Left hindlimb (tissue), 1 donor: ENCODE results near the gene GALNT2.

Experiments used
- DNase-seq: peaks from one replicate; pipeline ENCODE4 v3.0.0-alpha.2; 2018

Gene GALNT2

DNA sequence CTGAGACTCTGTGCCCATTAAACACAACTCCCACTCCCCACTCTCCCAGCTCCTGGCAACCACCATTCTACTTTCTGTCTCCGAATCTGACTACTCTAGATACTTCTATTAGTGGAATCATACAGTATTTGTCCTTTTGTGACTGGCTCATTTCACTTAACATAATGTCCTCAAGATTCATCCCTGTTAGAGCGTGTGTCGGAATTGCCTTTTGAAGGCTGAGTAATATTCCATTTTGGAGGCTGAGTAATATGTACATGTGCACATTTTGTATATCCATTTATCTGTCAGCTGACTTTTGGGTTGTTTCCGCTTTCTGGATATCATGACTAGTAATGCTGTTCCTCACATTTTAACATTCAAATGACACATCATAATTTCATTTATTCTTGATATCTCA is 30.3 kb downstream of the GALNT2 start:
- DNase-seq = no peak

- no peak for DNase-seq
Measured at GRCh38 chr1:230098723-230099122, 31.7 kb downstream of the GALNT2 start.

- DNase-seq = no peak
Measured at GRCh38 chr1:230099465-230099864, 32.4 kb downstream of the GALNT2 start.

GRCh38 chr1:230100932-230101331 is 33.9 kb downstream of the GALNT2 start:
- no peak for DNase-seq

- DNase-seq = no peak
Measured at GRCh38 chr1:230101556-230101955, 34.5 kb downstream of the GALNT2 start.

DNA sequence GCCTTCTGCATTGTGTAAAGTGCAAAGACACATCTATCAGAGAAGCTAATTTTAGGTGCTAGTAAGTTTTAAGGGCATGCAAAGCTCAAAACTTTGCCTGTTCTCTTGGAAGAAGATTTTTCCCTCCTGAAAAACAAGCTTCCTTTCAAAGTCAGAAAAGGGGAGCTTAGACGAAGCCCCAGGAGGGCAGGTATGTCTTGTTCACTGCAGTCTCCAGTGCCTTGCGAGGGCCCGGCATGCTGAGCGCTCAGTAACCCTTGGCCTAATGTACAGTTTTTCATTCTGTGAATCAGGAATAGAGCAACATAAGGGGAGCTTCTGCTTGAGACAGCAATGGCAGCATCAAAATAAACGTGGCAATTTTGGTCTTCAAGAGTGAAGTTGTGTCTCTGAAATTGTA is 35.0 kb downstream of the GALNT2 start:
- DNase-seq = no peak

- no peak for DNase-seq
Measured at GRCh38 chr1:230102472-230102871, 35.4 kb downstream of the GALNT2 start.

GRCh38 chr1:230103306-230104173 is 36.5 kb downstream of the GALNT2 start:
- DNase-seq = no peak

DNA sequence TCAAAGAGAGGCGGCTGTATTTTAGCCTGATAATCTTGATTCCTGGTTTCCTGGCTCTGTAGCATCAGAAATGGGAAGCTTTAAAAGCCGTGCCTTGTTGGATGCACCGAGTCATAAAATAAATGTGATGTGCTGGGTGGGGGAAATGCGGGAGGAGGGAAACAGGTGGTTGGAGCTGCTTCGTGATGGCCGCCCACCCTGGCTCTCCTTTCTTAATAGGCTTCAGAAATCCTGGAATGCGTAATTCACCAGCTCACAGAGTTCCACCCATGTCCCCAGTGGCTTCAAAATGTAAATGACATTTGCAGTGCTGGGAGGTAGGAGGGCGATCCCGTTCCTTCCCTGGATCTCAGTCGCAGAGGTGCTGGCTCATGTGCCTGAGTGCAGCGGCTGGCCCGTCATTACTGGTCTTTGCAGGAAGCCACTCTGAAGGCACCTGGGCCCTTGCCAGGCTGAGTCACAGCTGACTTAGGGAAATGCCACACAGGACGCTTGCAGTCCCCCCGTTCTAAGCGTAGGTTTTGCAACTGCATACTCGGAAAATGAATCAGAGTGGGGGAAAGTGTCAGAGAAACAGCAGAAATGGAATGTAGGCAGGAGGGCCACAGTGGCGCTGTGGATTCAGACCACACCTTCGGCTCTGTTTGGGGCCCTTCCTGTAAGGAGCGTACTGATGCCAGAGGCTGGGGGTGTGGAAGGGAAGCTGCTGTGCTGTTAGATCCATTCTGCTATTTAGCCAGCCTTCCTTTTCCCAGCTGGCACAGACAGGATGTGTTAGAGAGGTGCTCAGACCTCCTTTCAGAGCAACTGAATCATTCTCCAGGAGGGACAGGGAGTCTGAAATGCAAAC is 37.6 kb downstream of the GALNT2 start:
- DNase-seq = peak; percentile 88

DNA sequence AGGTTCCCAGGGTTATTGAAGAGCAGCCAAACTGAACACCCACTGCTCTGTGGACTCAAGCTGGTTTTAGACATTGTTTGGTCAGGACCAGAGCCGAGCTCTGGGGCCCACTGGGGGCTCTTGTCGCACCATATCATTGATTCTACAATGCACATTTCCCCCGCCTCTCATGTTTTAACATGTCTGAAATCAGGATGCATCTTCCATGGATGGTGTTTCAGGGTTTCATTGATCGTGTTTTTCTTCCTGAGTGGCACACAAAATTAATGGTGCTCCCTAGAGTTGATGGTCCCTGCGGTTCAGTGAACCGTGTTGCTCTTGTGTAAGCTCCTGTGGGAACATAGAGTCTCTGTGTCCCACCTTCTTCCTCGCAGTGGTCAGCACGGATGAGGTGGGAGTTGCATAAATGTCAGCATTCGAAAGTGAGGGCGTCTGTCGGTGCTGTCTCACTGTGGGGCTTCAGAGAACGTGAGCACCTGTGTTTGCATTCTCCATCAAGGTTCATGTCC is 38.3 kb downstream of the GALNT2 start:
- DNase-seq = no peak

DNA sequence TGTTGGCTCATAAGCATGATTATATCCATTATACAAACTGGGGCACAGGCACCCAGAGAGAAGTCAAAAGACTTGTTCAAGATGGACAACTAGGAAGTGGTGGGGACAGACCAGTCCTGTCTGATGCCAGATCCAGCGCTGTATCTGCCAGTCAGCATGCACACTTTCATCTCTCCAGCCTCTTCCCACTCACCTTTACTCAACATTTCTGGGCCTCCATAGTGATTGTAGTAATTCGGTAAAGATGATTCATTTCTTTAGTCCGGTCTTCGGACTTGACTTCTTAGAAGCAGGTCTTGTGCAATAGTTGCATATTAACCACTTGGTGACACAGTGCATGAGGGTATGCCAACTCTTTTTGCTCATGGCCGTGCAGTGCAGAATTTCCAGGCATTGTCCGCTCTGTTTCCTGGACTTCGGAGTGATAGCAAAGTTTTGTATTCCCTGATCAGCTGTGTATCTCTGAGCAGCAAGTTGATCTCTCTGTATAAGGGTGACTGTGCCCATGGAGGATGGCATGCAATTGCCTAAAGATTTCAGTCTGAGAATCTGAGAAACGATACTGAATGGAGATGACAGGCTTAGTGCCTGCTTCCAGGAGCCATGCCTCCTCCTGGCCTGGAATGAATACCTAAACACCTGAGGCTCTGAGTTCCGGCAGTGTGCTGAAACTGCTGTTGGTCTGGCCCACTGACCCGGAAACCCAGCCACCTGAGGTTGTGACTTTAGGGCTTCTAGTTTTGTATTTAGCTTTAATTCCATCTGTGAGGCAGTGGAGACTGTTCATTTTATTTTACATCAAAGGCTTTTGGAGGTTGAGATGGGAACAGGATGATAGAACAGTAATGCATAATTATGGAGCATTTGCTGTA is 39.0 kb downstream of the GALNT2 start:
- DNase-seq = no peak

DNA sequence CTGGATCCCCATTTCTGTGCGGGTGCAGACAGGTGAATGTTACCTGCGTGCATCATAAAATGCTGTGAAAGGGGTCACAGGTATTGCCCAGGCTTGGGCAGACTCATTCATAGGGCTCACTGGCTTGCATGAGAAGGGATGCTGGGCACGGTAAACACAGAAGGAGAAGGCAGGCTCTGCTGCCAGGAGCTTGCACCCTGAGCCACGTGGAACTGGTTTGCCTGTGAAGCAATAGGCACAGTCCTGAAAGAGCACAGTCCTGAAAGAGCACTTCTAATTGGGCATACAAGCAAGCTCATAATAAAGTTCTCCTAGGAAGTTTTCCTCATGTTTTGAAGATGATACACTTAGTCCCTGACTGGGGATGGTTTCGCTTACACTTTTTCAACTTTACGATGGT is 40.9 kb downstream of the GALNT2 start:
- DNase-seq = no peak

GRCh38 chr1:230108580-230108979 is 41.5 kb downstream of the GALNT2 start:
- DNase-seq = no peak

DNA sequence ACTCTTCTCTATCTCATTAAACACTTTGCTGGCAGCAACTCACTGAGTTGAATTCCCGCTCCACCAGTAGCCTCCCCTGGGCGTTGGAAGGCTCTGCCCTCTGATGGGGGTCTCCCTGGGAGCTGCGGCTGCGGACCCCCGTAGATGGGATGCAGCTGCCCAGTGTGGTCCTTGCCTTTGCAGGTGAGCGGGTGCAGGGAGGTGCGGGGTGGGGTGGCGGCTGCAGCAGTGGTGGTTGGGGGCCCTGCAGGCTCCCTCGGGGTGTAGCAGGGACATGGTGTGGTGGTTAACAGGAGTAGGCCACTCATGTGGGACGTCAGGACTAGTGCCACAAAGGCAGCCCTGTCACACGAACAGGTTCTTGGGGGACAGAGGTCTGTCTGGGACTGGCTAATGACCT is 42.0 kb downstream of the GALNT2 start:
- DNase-seq = no peak

- DNase-seq = no peak
Measured at GRCh38 chr1:230109895-230110667, 43.0 kb downstream of the GALNT2 start.

DNA sequence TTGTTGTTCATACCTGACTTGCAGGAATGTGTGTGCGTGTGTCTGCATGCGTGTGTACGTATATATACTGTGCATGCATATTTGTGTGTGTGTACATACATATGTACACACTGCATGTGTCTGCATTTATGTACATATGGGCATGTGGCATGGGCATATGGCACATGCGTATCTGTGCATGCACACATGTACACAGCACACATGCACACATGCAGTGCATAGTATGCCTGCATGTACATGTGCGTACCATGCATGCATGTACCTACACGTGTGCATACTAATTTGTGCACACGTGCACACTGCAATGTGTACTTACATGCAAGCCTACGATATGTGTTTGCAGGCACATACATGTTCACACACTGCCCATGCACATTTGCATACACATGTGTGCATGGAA is 43.9 kb downstream of the GALNT2 start:
- no peak for DNase-seq

DNA sequence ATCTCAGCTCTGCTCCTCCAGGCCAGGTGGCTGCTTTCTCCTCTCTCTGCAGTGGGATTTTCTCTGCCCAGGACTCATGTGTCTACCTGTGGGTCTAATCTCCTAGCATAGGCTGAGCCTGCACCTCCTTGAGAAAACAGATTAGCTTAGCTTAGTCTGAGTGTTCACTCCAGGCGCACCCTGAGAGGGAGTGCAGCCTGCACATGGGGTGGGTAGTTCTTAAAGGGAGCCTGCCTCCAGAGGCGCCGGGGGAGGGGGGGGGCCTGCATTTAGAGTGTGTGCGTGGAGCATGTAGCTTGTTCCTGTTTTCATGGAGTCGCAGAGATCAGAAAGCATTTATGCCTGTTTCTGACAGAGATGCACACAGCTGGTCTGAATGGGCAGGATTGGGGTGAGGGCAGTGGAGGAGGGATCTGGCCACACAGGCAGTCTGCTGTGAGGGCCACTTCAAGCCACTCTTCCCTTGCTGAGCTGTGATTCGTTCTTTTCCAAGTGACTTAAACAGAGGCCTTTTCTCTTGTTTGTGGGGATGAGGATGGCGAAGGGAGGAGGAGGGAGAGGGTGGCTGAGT is 45.2 kb downstream of the GALNT2 start:
- DNase-seq = no peak

DNA sequence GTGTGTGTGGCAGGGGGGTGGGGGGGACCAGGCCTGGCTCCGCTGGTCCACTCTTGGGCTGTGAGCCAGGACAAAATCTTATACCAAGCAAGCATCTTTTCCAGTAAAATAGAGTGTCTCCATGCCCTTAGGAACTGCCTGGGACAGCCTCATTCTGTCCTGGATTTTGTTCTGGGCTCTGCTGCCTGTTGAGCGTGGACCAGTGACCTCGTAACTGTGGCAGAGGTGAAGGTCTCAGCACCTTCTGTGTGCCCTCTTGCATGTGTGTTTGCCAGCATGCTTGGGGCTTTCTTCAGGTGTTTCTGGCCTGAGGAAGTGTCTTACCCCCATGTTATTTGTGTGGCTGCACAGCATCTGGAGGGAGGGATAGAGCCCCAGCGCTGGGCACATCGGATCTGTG is 45.7 kb downstream of the GALNT2 start:
- no peak for DNase-seq

- no peak for DNase-seq
Measured at GRCh38 chr1:230113235-230113592, 46.2 kb downstream of the GALNT2 start.

DNA sequence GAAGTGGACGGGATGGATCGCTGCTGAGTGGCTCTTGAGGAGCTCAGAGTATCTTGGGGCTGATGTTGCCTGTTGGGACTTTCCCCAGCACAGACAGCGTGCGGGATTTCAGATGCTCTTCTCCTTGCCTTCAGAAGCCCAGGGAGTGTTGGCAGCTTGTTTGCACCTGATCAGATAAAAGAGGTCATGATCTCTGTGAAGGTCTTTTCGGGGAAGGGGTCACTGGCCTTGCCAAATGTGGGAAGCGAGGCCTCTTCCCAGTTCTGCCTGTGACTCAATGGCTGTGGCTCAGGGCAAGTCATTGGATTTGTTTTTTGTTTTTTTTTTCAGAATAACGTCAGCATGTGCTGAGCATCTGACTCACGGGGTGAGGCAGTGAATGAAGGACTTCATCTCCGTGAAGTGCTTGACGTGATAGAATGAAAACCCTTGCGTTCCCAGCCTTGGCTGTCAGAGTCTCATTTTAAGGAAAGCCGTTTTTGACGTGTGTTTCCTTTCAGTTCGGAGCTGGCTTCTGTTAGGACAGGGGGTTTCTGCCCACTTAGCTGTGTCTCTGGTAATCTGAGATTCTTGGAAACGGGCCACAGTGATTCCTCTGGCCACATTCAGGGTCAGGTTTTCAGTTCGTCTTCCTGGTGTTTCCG is 46.7 kb downstream of the GALNT2 start:
- DNase-seq = no peak

DNA sequence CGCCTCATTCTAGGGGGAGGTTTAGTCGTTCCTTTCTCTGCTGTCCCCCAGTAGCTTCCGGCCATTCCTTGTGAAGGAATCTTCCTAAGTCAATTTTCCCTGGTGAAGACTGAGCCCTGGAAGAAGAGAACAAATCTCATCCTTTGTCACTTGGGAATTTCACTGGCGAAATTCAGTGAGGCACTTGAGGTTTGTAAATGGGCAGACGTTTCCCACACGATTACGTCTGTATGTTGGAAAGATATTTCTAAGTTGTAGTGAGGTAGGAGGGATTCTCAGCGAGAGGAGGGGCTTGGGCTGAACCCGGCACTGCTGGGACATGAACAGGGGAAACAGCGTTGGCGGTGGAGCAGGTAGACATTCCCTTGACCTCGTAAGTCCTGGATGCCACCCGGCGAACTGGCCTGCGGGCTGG is 47.2 kb downstream of the GALNT2 start:
- DNase-seq = no peak
